GM18511 (cell line): ENCODE results near the gene MAP4K2.
"Not testable (repeated sequence)": the region's sequence is repeated elsewhere in the genome, so short reads cannot be mapped to it uniquely, and the experiment has no call there.

Experiments used
- ATAC-seq: cut with Tn5 transposase; IDR thresholded peaks from one replicate; pipeline ENCODE4 v1.9.1; 2021; ENCODE audit warnings: mild to moderate bottlenecking, moderate library complexity; ENCODE audit not compliant: unreplicated experiment

The MAP4K2 gene

DNA sequence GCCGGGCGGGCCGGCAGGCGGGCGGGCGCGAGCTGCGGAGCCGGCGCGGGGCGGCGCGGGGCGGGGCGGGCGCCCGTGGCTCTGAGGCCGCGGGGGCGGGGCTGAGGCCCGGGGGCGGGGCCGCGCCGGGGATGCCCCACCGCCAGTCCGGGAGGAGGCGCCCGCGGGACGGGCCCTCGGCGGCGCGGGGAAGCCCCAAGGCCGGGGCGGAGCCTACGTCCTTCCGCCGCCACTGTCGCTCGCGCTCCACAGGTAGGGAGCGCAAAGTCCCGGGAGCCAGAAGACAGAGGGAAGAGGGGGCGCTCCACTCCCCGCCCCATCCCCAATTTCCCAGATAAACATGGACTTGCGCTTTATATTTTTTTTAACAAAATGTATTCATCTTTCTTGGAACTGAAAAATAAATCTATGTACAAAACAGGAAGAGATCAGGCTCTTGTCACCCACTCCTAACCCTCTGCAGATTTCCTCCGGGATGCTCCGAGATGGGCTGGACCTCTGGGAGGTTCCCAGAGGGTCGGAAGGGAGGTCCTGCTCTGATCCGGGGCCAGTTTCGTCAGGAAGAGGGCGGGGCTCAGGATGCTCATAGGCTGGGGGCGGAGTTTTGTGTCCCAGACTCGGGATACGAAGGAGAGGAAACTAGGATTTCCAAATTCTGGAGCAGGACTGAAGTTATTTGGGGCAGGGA, at the start of gene MAP4K2:
TSS of gene MAP4K2 (minus strand) at position 57 of the 688 bp plus-strand sequence. CDS start 65 bp downstream, outside the sequence.
- ATAC-seq, result peak; percentile 66

DNA sequence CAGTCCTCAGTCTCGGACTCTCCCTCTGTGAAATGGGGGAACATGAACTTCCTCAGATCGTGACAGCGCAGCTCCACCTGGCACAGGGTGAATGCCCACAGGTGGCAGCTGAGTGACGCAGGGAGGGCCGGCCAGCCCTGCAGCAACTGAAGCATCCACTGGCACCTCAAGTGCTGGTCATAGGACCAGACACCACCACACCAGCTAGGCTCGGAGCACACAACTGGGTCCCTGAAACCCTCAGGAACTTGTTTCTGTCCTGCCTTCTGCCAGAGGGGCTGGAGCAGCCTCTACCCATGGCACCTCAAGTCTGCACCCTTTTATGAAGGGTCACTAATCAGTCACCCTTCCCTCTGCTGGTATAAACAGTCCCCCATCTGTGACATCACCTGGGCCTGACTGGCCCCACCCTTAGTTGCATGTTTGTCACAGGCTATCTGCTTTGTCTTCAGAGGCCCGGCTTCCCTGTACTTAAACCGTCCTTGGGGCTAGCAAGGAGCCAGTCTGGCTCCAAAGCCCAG, 48.9 kb upstream of the MAP4K2 start:
- ATAC-seq, result no peak

DNA sequence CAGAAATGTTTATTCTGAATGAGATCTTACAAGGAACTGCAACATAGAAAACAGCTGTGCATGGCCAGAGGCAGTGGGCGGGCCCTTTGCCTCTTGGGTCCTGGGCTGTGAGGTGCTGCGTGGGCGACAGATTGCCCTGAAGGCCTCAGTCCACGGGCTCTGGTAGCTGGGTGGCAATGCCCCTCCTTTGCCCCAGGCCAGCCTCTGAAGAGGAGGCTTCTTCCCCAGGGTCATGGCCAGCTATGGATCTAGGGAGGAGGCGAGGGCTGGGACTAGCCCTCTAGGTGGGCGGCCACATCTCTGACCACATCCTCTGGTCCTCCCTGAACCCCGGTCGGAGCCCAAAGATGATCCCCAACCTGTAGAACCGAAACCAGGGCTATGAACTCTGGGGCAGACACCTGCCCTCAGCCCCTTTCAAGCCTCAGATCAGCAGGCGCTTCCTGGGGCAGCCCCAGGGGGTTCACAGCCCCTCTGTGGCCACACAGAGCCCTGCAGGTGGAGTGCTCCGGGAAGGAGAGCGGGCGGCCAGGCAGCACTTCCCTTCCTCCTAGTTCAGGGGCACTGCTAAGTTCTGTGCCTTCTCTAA, 48.1 kb upstream of the MAP4K2 start:
- peak; percentile 73 for ATAC-seq

DNA sequence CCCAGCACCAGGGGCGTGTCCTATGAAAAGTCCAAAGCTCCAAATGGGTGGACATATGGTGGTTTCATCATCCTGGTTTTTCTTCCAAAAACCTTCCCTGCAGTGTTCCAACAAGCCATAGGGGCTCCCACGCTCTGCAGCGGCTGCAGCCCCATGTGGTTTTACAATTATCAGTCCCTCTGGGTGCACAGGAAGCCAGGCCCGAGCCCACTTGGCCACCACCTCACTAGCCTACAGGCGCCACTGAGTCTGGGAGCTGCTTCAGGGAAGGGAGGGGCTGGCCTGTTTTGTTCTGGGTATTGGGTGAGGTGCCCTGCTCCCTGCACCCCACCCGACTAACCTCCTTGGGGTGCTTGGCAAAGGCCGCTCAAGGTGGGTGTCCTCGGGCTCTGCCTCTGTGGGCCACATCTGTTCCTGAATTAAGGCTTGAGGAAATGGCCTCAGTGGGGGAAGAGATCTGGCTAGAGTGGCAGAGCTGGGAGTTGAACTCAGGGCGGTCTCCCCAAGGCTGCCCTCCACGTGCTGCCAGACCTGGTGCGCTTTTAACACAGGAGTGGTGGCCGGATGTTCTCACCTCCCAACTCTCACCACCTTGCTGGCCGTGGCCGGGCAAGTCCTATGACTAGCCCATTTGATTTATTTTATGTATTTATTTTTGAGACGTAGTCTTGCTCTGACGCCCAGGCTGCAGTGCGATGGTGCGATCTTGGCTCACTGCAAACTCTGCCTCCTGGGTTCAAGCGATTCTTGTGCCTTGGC, 46.8 kb upstream of the MAP4K2 start:
- no peak for ATAC-seq

DNA sequence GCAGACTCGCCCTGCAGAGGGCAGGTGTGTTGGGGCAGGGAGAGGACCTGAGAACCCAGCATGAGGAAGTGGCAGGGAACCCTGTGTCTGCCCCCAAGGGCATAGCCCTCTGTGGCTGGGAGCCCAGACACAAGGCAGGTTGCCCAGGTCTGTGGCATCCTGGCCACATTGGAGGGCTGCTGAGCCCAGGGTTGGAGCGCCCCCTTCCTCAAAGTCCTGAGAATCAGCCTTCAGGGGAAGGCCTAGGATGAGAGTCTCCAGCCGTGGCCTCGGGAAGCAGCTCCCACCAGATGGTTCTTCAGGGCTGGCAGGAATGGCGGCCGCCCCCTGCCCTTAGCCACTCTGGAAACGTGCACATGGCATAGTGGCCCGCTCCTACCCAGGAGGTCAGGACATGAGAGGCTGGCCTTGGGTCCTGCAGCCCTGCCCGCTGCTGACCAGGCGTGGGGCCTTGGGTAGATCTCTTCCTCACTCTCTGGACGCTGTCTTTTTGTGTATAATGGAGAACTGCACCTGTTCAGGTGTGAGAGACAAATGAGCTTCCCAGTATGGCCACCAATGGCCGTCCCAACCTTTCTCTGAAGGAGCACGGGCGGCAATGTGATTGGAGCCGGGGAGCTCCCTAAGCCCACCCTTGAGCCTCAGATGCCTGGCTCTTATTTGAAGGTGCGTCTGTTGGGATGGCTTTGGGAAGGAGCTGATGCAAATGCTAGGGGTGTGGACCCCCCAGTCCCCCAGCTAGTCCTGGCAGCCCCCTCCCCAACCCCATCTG, 46.0 kb upstream of the MAP4K2 start:
- no peak for ATAC-seq

DNA sequence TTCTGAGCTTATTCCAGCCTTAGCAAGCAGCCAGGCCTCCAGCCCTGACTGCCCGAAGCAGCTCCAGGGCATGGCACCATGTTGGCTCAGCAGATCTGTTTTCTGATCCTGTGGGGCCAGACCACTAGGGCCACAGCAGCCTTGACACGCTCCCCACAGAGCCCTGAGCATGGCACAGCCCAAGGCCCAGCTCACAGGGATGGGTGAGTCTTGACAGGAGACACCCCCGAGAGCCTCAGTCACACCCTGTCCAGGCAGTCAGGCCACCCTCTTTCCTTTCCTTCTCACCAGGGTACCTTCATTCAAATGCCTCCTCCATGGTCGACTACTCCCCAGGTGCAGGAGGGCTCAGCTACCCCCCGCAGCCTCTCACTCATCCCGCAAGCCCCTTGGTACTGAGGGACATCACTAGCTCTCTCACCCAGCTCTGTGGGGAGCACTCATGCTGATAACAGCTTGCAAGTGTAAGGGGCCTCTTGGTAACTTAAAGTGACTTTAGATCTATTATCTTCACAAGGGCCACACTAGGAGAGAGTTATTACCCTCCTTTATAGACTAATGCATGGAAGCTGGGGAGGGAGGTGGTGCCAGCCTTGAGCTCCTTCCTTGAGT, 45.3 kb upstream of the MAP4K2 start:
- ATAC-seq, result no peak

DNA sequence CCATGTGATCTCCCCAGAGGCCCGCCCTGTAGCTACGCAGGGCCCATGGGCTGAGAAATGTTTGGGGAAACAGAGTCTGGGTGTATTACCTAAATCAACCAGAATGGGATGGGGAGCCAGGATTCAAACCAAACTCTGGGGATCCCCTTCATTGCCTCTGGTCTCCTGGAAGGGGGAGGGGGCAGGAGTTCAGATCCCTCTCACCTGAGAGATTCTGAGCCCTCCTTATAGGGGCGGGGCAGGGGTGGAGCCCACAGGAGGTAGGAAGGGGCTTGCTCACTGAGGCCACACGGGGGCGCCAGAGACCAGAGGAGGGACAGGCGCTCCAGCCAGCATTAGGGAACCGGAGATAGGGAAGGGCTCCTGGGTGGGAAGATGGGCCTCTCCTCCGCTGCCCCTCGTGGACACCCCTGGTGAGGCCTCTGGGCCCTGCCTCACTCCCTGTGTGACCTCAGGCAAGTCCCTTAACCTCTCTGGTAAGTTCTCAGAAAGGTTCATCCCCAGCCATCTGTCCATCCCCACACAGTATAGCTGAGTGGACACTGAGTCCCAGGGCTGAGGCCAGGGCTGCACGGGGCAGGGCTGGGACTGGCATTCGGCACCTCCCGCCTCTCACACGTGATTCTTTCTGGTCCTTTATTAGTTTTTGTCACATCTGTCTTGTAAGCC, 44.1 kb upstream of the MAP4K2 start:
- ATAC-seq, result no peak

DNA sequence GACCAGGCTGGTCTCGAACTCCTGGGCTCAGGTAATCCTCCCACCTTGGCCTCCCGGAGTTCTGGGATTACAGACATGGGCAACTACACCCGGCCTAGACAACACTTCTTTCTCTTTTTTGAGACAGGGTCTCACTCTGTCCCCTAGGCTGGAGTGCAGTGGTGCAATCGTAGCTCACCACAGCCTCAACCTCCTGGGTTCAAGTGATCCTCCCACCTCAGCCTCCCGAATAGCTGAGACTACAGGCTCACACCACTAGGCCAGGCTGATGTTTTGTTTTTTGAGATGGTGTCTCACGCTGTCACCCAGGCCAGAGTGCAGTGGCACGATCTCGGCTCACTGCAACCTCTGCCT, 42.7 kb upstream of the MAP4K2 start:
- not testable (repeated sequence) for ATAC-seq

DNA sequence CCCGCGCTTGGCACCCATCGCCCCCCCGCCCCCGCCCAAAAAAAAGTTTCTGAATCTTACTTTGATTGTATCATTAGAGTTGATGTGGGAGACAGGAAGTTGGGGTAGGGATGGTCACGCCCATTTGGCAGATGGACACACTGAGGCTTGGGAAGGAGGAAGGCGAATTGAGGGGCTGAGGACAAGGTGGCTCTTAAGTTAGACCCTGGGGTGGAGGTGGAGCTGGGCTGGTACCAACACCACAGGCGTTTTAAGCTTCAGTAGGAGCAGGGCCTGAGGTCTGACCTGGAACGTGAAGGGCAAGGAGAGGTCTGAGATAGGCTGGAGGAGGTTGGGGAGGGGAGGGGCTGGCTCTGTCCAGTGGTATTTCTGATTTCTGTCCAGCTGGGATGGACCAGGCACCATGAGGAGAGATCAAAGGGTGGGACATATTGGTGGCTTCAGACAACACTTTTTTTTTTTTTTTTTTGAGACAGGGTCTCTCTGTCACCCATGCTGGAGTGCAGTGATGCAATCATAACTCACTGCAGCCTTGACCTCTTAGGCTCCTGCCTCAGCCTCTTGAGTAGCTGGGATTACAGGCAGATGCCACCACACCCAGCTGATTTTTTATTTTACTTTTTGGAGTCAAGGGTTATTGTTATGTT, 42.2 kb upstream of the MAP4K2 start:
- no peak for ATAC-seq

DNA sequence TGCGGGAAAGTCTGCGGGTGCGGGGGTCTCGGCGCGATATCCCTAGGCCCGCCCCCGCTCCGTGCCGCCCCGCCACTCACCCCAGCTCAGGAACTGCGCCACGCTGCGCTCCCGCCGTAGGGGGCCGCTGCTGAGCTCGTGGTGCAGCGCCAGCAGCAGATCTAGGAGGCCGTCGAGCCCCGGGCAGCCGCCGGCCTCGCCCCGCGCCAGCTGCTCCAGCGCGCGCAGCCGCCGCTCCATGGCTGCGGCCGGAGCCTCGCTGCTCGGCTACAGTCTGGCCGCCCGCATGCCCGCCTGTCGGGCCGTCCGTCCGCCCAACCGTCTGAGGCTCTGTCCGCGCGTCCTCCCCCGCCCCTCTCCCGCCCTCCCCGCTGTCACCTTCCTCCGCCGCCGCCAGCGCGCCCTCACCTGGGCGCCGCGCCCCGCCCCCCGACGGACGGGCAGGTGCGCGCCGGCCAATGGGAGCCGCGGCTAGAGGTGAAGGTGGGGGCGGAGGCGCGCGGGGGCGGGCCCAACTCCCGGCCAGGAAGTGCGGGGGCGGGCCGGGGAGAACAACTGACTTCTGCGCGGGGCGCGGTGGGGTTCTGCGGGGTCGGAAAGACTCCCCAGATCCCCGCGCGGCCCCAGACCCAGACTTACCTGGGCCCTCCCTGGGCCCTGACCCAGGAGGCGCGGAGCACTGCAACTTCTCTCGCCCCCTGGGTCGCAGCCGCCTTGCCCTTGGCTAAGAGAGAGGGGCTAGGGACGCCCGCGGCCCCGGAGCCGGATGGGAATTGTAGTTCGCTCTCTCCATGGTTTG, 41.5 kb upstream of the MAP4K2 start, which contains the start of gene CDC42BPG:
TSS of gene CDC42BPG (minus strand) at position 324 of the 799 bp plus-strand sequence. CDS start at position 240, 84 bp downstream.
- ATAC-seq, result peak; percentile 45

DNA sequence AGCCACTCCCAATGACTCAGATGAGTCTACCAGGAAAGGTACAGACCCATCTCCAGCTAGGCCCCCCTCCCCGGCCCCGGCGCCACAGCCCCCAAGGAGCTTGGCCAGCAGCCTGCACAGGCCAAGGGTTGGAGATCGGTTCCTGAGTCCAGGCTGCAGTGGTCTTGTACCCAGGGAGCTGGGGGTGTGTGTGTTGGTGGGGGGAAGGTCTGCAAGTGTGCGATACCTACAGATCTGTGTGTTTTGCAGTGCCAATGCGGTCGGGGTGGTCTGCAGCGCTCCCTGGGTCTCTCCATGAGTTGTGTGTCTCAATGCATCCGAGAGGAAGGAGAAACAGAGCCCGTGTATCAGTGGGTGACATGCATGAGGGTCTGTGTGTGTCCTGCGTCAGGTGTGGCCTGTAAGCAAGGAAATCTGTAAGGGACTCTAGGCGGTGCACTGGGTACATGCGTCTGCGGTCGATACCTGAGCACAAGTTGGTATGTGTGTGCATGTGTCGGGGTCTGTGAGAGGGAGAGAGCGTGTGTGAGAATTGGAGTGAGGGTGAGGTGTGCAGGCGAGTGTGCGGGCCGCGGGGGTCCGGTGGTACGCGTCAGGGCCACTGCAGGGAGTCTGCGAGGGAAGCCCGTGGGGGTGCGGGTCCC, 40.8 kb upstream of the MAP4K2 start:
- ATAC-seq, result no peak

DNA sequence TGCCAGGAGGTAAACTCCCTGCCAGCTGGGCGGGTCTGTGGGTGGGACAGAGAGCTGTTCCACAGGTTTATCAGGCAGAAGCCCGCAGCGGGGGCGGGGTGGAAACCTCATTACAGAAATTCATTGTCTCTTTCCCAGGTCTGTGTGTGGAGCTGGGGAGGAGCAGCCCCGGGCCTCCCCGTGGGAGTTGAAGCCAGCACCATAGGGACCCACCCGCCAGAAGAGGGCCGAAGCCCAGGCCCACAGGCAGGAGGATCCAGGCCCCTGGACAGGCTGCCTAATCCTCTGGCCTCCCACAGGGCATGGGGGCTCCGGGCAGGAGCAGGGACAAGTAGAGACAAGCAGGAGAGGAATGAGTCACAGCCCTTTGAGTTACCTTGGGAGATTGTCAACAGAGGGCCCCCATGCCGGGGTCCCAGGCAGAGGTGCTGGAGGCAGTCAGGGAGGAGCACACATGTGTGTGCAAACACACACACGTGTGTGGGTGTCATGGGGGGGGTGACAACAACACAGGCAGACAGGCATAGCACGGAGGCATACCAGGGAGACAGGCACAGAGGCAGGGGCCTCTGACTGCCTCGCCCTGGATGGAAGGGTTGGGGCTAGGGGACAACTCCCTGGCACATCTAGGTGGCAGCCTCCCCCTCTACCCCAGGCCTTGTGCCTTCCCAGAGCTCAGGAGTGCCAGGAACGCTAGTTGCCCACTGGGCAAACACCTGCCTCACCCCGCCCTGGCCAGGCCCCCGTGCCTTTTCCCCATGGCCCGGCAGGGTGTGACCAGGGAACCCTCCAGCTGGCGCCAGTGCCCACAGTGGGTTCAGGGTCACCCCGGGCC, 40.1 kb upstream of the MAP4K2 start:
- no peak for ATAC-seq

DNA sequence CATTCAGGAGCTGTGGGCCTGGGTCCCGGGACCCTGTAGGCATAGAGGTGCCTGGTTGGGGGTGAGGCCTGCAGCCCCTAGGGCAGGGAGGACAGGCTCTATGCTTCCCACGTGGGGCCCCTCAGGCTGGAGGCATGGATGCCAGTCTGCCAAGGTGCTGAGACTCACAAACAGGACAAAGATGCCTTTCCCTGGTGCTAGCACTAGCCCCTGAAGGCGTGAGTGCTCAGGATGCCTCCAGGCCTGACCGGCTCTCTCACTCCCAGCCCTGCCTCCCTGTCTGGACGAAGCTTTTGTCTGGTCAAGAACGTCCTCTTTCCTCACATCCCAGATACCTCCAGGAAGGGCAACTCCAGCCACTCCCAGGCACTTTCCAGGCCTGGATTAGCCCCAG, 39.3 kb upstream of the MAP4K2 start:
- ATAC-seq, result no peak

DNA sequence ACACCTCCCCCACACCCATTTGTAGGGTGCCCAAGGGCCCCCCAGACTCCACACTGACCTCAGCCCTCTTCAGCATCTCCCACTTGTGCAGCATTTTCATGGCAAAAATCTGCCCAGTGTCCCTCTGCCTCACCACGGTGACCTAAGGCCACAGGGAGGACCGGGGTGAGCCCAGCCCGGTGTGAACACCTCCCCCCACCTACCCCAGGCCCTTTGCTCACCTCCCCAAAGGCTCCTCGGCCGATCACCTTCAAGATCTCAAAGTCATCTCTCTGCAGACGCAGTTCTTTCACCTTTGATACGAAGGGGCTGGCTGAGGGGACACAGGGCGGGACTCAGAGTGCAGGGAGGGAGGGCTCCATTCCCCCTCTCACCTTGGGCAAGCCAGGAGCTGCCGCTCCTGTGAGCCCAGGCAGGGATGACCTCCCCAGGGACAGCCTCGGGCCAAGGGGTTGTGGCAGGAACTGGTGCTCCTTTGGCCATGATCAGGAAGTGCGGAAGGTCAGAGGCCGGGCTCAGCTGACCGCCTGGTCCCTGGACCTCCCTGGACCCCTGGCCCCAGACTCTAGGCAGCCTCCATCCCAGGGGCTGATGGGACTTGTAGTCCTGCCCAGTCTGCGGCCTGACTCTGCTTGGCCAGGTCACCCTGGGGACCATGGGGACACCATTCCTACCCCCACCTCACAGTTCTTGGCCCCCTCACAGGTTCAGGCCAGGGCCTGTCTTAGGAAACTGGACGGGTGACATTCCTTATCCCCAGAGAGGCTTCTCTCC, 38.8 kb upstream of the MAP4K2 start:
- no peak for ATAC-seq

DNA sequence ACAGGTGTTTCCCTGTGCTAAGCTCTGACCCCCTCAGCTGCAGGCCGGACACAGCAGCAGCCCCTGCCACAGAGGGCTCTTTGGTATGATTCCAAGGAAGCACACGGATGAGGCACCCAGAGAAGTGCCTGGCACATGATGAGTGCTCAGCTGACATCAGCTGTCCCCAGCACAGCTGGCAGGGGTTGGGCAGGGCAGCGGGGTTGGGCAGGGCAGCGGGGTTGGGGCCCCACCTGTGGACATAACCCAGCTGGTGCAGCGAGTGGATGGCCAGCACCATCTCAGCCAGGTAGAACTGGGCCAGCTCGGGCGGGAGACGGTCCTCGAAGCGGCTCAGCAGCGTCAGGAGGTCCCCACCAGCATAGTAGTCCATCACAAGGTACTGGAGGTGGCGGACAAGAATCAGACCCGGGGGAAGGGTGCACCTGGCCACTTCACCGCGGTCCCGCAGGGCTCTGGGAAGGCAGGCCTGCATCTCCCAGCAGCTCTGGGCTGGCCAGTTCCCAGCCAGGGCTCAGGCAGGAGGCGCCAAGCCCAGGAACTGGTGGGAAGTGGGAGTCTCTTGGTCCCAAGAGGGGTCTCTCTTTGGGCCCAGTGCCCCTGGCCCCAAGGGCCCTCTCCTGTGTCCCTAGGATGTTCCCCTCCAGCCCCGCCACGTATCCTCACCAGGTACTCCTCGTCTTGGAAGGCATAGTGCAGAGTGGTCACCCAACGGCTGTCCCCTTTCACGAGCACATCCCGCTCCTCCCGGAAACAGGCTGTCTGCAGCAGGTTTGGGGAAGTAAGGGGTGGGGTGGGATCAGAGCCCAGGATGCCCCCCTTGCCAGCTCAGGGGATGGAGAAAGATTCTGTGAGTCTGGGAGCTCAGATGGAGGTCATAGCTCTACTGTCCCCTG, 37.1 kb upstream of the MAP4K2 start:
- no peak for ATAC-seq

DNA sequence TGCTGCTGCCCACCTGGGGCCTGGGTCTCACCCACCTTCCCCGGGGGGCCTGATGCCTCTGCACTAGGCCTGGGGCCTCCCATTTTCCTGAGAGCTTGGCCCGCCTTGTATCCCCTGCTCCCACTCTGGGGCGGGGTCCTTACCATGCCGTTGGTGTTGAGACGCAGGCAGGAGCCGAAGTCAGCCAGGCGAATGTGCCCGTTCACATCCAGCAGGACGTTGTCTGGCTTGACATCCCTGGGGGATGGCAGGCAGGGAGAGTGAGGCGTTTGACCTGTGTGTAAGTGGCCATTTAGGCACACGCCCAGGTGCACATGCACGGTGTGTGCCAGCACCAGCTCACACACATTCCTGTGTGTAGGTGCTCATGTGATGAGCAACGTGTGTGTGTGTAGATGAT, 36.3 kb upstream of the MAP4K2 start:
- no peak for ATAC-seq
